Loucy (cell line): ENCODE data around the gene GAS7.

ENCODE experiments used
- CTCF ChIP-seq: fragments of 200-600 bp; sonication (generic); conservative IDR thresholded peaks from 2 replicates; pipeline ENCODE4 v1.5.1; 2014; ENCODE audit warnings: mild to moderate bottlenecking, antibody characterized with exemption, low read length
- EZH2phosphoT487 ChIP-seq: fragments of 200-600 bp; IDR thresholded peaks from 2 replicates; pipeline ENCODE4 v1.6.1; 2018; ENCODE audit warnings: antibody characterized with exemption, mild to moderate bottlenecking, moderate library complexity, borderline replicate concordance

GRCh38 chr17:10241781-10242180 is 43.4 kb upstream of the GAS7 start:
- TF ChIP-seq CTCF (no peak), EZH2phosphoT487 (no peak)
